ENCODE data around the gene TIGD1. TPM values are rescaled to one million over a fixed set of nuclear protein-coding genes. Genes with fewer than 3 reads are reported as not detected.

TIGD1 gene
- total and polyA plus RNA-seq, 9 donors: 4.3 to 9.7 (median 7.4) TPM

DNA sequence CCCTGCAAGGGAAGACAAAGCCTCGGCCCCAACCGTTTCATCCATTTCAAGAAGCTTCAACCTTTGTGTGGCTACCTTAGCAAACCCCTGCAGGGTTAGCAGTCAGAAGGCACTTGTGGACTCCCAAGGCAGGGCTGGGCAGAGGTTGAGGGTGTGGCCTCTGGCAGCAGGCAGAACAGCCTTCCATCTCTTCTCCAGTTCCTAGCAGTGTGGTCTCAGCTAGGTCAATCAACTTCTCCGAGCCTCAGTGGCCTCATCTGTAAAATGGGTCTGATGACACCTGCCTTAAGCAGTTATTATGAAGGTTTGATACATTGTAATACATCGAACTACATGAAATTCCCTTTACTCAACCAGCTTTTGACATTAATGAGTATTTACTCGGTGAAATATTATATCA lies 37.0 kb downstream of the TIGD1 start:
- intact Hi-C loops (cut with DNase I): no loop called here
- WGBS, 3 donors: 67 to 72% (median 71%) methylated on average over 5 of the region's 5 CpGs
- no peaks in the 10 kb centered on the region for H3K27me3 ChIP-seq
- H3K4me1 ChIP-seq (ENCODE audit: insufficient read depth): no peaks in the 10 kb centered on the region
- no peaks in the 10 kb centered on the region for H3K9me3 ChIP-seq
- no peaks in the 10 kb centered on the region for H3K36me3 ChIP-seq
- DNase-seq: no peak
- no peak overlapping the region for H3K4me3 ChIP-seq
- H3K27ac ChIP-seq: no peak overlapping the region
- TF ChIP-seq POLR2A (IDR thresholded peaks at IDR 0.05) (no peak), EP300 (IDR thresholded peaks at IDR 0.05) (no peak)
- TF ChIP-seq, protein P1, sequence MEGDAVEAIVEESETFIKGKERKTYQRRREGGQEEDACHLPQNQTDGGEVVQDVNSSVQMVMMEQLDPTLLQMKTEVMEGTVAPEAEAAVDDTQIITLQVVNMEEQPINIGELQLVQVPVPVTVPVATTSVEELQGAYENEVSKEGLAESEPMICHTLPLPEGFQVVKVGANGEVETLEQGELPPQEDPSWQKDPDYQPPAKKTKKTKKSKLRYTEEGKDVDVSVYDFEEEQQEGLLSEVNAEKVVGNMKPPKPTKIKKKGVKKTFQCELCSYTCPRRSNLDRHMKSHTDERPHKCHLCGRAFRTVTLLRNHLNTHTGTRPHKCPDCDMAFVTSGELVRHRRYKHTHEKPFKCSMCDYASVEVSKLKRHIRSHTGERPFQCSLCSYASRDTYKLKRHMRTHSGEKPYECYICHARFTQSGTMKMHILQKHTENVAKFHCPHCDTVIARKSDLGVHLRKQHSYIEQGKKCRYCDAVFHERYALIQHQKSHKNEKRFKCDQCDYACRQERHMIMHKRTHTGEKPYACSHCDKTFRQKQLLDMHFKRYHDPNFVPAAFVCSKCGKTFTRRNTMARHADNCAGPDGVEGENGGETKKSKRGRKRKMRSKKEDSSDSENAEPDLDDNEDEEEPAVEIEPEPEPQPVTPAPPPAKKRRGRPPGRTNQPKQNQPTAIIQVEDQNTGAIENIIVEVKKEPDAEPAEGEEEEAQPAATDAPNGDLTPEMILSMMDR (IDR thresholded peaks at IDR 0.05): no peak

DNA sequence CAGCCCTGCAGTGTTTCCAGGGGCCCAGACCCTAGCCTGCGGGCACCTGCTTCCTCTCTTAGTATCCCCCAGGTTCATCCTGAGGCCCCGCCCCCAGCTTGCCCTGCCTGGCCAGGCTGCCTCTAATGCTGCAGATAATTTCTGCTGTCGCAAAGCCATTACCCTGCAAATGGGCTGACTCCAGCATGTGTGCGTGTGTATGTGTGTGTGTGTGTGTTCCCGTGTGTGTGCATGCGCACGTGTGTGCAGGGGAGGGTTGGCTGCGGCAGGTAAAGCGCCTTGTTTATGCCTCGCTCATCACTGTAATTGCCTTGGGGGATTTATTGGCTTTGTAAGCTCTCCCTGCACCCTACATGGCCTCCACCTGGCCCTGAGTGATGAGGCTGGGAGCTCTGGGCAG lies 37.8 kb downstream of the TIGD1 start:
- Histone ChIP-seq H3K9me3 (no peaks in the 10 kb centered on the region), H3K4me1 (ENCODE audit: insufficient read depth) (no peaks in the 10 kb centered on the region), H3K27me3 (no peaks in the 10 kb centered on the region), H3K27ac (no peak overlapping the region), H3K36me3 (no peaks in the 10 kb centered on the region), H3K4me3 (no peak overlapping the region)
- no peak for DNase-seq
- intact Hi-C loops (cut with DNase I): no loop called here
- 61 to 63% (median 62%) methylated on average over 10 of the region's 10 CpGs for WGBS, 3 donors
- no peak for TF ChIP-seq POLR2A (IDR thresholded peaks at IDR 0.05)
- no peak for TF ChIP-seq EP300 (IDR thresholded peaks at IDR 0.05)

DNA sequence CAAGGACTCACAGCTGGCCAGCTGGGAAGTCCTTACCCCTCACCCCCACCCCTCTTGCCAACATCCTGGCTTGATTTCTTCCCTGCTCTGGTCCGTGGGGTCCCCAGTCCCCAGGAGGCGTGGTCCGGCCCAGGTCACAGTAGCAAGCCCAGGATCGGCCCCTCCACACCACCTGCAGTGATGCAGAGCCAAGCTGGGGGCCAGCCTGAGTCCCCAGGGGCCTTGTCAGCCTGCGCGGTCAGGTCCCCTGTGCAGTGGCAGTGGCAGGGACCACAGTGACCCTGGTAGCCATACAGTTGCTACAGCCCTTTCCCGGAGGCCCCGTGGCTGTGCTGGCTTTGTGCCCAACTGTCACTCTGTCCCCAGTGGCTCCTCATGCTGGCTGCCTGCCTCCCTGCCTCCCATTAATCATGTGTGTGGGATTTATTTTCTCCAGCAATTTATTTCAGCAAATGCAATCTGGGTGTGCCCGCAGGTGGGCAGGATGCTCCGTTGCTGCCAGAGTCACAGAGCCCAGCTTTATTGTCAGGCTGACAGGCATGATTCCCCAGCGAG lies 38.9 kb downstream of the TIGD1 start:
- TF ChIP-seq, protein P1 (IDR thresholded peaks at IDR 0.05): no peak
- no peak for TF ChIP-seq EP300 (IDR thresholded peaks at IDR 0.05)
- TF ChIP-seq POLR2A (IDR thresholded peaks at IDR 0.05): no peak
- intact Hi-C loops (cut with DNase I): no loop called here
- no peaks in the 10 kb centered on the region for H3K4me1 ChIP-seq (ENCODE audit: insufficient read depth)
- 59 to 69% (median 67%) methylated on average over 7 to 11 of the region's 11 CpGs for WGBS, 3 donors
- DNase-seq: no peak
- H3K27ac ChIP-seq: no peak overlapping the region
- H3K36me3 ChIP-seq: no peaks in the 10 kb centered on the region
- H3K4me3 ChIP-seq: no peak overlapping the region
- no peaks in the 10 kb centered on the region for H3K27me3 ChIP-seq
- no peaks in the 10 kb centered on the region for H3K9me3 ChIP-seq

DNA sequence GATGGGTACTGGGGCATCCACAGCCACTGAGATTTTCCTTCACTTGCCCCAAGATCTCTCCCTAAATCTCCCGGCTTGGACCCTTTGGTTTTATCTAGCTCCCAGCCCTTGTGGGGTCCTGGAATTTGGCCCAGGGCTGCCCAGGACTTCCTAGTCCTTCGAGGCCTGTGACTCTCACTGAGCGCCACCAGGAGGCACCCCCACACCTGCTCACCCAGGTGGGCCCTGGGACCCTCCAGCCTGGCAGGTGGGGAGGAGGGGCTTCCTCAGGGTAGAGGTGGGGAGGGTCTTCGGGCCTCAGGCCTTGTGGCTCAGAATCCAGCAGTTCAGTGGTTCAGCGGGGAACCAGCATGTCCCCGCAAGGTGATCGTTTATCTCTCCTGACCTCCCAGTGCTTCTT lies 42.1 kb downstream of the TIGD1 start:
- no peaks in the 10 kb centered on the region for H3K27me3 ChIP-seq
- 83 to 89% (median 86%) methylated on average over 7 of the region's 7 CpGs for WGBS, 3 donors
- DNase-seq: no peak
- TF ChIP-seq, protein P1 (IDR thresholded peaks at IDR 0.05): no peak
- TF ChIP-seq POLR2A (IDR thresholded peaks at IDR 0.05) (no peak), EP300 (IDR thresholded peaks at IDR 0.05) (no peak)
- H3K4me3 ChIP-seq: no peak overlapping the region
- H3K9me3 ChIP-seq: no peaks in the 10 kb centered on the region
- H3K36me3 ChIP-seq: no peaks in the 10 kb centered on the region
- no peak overlapping the region for H3K27ac ChIP-seq
- peaks cover 2% of the 10 kb centered on the region for H3K4me1 ChIP-seq (ENCODE audit: insufficient read depth)
- intact Hi-C loops (cut with DNase I): no loop called here

DNA sequence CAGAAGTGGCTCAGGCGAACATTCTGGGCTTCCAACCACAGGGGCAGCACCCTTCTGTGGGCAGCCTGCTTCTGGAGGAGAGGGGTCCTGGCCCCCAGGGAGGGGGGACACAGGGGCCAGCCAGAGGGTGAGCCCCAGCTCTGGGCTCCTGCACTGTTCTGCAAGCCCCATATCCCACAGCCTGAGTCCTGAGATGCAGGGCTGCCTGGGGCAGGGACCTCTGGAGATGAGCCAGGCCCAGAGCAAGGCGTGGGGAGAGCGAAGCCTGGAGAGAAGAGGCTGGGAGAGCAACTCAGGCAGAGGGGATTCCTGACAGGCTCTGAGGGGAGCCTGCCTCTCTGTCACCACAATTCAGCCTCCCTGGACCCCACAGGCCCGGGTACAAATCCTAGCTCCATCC lies 43.6 kb downstream of the TIGD1 start:
- Histone ChIP-seq H3K27me3 (no peaks in the 10 kb centered on the region), H3K27ac (no peak overlapping the region), H3K36me3 (no peaks in the 10 kb centered on the region), H3K9me3 (no peaks in the 10 kb centered on the region), H3K4me3 (no peak overlapping the region), H3K4me1 (ENCODE audit: insufficient read depth) (peaks cover 8% of the 10 kb centered on the region)
- DNase-seq: peak in 4 of 5 donors; percentile 38 to 67 (median 55)
- 71 to 79% (median 72%) methylated on average over 4 of the region's 4 CpGs for WGBS, 3 donors
- intact Hi-C loops (cut with DNase I): no loop called here
- no peak for TF ChIP-seq EP300 (IDR thresholded peaks at IDR 0.05)
- TF ChIP-seq POLR2A (IDR thresholded peaks at IDR 0.05): no peak
- TF ChIP-seq, protein P1 (IDR thresholded peaks at IDR 0.05): no peak

Data from ovary (tissue), 9 donors.